Measurements from ENCODE around the gene ZBTB20. TPM values are rescaled to one million over a fixed set of nuclear protein-coding genes. Genes with fewer than 3 reads are reported as not detected.

ZBTB20 gene
- total RNA-seq, 1 experiment from 2014 or later: 2.5 TPM

GRCh38 chr3:114586119-114586518 lies 561.0 kb downstream of the ZBTB20 start:
- DNase-seq (ENCODE audit: low read depth): no peak

GRCh38 chr3:114585687-114586086 lies 561.4 kb downstream of the ZBTB20 start:
- DNase-seq (ENCODE audit: low read depth): no peak

GRCh38 chr3:114584734-114585371 lies 562.2 kb downstream of the ZBTB20 start:
- no peak for DNase-seq (ENCODE audit: low read depth)

- DNase-seq (ENCODE audit: low read depth): no peak
Observed at GRCh38 chr3:114582929-114583328, 564.2 kb downstream of the ZBTB20 start.

- no peak for DNase-seq (ENCODE audit: low read depth)
Observed at GRCh38 chr3:114572364-114573062, 574.6 kb downstream of the ZBTB20 start.

- DNase-seq (ENCODE audit: low read depth): no peak
Observed at GRCh38 chr3:114571363-114571762, 575.7 kb downstream of the ZBTB20 start.

GRCh38 chr3:114569186-114569585 lies 577.9 kb downstream of the ZBTB20 start:
- peak; percentile 26 for DNase-seq (ENCODE audit: low read depth)

- no peak for DNase-seq (ENCODE audit: low read depth)
Observed at GRCh38 chr3:114567771-114568170, 579.3 kb downstream of the ZBTB20 start.

- DNase-seq (ENCODE audit: low read depth): no peak
Observed at GRCh38 chr3:114566767-114567166, 580.3 kb downstream of the ZBTB20 start.

GRCh38 chr3:114566162-114566755 lies 580.8 kb downstream of the ZBTB20 start:
- DNase-seq (ENCODE audit: low read depth): no peak

- no peak for DNase-seq (ENCODE audit: low read depth)
Observed at GRCh38 chr3:114565216-114565615, 581.9 kb downstream of the ZBTB20 start.

- DNase-seq (ENCODE audit: low read depth): no peak
Observed at GRCh38 chr3:114563720-114564119, 583.4 kb downstream of the ZBTB20 start.

- DNase-seq (ENCODE audit: low read depth): no peak
Observed at GRCh38 chr3:114562557-114562956, 584.5 kb downstream of the ZBTB20 start.

- no peak for DNase-seq (ENCODE audit: low read depth)
Observed at GRCh38 chr3:114558271-114558670, 588.8 kb downstream of the ZBTB20 start.

- no peak for DNase-seq (ENCODE audit: low read depth)
Observed at GRCh38 chr3:114557791-114558190, 589.3 kb downstream of the ZBTB20 start.

- DNase-seq (ENCODE audit: low read depth): no peak
Observed at GRCh38 chr3:114556657-114557213, 590.4 kb downstream of the ZBTB20 start.

GRCh38 chr3:114554731-114555130 lies 592.4 kb downstream of the ZBTB20 start:
- DNase-seq (ENCODE audit: low read depth): no peak

- DNase-seq (ENCODE audit: low read depth): peak; percentile 35
Observed at GRCh38 chr3:114553949-114554593, 593.0 kb downstream of the ZBTB20 start.

GRCh38 chr3:114552527-114552812 lies 594.6 kb downstream of the ZBTB20 start:
- peak; percentile 20 for DNase-seq (ENCODE audit: low read depth)

- peak; percentile 93 for DNase-seq (ENCODE audit: low read depth)
Observed at GRCh38 chr3:114551770-114552526, 595.1 kb downstream of the ZBTB20 start.

GRCh38 chr3:114550165-114550564 lies 596.9 kb downstream of the ZBTB20 start:
- DNase-seq (ENCODE audit: low read depth): no peak

GRCh38 chr3:114545193-114545592 lies 601.9 kb downstream of the ZBTB20 start:
- DNase-seq (ENCODE audit: low read depth): no peak

All from Daoy (cell line).